GM13977 (cell line): ENCODE data around the gene F5.
A peak's percentile ranks its signal among the peaks of the same experiment; 100 is the strongest.

Source experiments
- DNase-seq: peaks from one replicate; pipeline ENCODE4 v3.0.0; 2012; ENCODE audit warnings: low spot score
- in situ Hi-C: fragments of 300-500 bp; cut with MboI; formaldehyde crosslinking; loops from one replicate; pipeline ENCODE4 v1.12.0; 2022; ENCODE audit warnings: low sequenced_read_pairs, low pct_unique_long_range_greater_than_20kb, mixed read lengths, inconsistent platforms; ENCODE audit not compliant: unreplicated experiment
- TF ChIP-seq, protein P1 (sequence below): IDR thresholded peaks from 2 replicates; pipeline ENCODE4 v1.5.1; 2012; ENCODE audit warnings: mild to moderate bottlenecking, control low read depth; ENCODE audit not compliant: insufficient read depth; ENCODE audit errors: extremely low read depth, missing control alignments

F5 gene

DNA sequence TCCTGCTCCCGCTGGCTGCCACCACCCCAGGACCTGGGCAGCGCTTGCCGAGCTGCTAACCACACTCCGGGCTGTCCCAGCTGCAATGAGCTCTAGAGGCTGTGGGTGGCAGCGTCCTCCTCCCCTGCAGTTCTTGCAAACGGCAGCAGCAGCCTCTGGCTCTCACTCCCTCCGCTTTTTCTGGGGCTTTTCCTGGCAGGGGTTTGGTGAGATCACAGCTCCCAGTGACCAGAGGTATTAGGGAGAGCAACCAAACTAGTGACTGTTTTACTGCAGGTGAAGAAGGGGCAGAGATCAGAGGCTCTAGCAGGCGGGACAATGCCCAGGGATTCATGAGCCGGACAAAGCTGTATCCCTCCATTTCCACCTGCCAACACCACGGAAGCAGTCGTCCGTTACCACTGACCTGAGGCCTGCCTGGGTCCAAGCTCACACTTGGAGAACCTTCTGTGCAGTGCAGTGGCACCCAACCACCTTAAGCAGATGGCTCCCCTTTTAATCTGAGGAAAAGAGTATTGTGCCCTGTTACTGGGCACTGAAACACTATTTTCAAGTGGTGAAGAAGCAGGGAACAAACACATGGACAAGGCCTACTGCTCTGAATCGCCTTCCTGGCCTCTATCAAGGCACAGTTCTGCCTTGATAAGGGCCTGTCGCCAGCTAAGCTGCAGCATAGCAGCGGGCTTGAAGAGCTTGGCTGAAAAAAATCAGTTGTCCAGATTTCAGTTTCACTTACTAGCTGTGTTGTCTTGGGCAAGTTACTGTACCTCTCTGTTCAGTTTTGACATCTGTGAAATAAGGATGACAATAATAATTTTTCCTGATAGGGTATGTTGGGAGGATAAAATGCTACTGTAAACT lies at the start of gene F5:
Gene F5 (minus strand): TSS at position 87 of the 861 bp plus-strand sequence. CDS start 95 bp downstream, outside the sequence.
- DNase-seq: peak; percentile 47
- in situ Hi-C loops: loop anchor here (25.0 kb wide), 1 partner anchor 226 kb away; no protein-coding TSS in a partner anchor

DNA sequence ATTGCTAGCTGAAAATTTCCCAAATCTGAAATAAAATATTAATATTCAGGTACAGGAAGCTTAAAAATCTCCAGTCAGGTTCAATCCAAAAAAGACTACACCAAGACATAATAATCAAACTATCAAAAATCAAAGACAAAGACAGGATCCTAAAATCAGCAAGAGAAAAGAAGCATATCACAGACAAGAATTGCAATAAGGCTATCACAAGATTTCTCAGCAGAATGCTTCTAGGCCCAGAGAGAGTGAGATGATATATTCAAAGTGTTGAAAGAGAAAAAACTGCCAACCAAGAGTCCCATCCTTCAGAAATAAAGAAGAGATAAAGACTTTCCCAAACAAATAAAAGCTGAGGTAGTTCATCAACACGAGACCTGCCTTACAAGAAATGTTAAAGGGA lies 48.6 kb upstream of the F5 start:
- in situ Hi-C loops: no loop called here
- TF ChIP-seq, protein P1, sequence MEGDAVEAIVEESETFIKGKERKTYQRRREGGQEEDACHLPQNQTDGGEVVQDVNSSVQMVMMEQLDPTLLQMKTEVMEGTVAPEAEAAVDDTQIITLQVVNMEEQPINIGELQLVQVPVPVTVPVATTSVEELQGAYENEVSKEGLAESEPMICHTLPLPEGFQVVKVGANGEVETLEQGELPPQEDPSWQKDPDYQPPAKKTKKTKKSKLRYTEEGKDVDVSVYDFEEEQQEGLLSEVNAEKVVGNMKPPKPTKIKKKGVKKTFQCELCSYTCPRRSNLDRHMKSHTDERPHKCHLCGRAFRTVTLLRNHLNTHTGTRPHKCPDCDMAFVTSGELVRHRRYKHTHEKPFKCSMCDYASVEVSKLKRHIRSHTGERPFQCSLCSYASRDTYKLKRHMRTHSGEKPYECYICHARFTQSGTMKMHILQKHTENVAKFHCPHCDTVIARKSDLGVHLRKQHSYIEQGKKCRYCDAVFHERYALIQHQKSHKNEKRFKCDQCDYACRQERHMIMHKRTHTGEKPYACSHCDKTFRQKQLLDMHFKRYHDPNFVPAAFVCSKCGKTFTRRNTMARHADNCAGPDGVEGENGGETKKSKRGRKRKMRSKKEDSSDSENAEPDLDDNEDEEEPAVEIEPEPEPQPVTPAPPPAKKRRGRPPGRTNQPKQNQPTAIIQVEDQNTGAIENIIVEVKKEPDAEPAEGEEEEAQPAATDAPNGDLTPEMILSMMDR: no peak
- no peak for DNase-seq

More for the DNA sequence above, at the start of gene F5:
- TF ChIP-seq, protein P1: peak; percentile 62

DNA sequence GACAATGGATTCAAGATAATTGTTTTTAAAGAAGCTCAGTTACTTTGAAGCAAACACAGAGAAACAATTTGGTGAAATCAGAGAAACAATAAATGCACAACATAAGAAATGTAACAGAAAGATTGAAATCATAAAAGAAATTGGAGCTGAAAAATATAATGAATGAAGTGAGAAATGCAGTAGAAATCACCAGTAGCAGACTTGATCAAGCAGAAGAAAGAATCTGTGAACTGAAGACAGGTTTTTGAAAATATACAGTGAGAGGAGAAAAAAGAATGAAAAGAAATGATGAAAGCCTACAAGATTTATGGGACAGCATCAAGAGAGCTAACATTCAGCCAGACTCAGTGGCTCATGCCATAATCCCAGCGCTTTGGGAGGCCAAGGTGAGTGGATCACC lies 47.9 kb upstream of the F5 start:
- in situ Hi-C loops: no loop called here
- no peak for DNase-seq
- TF ChIP-seq, protein P1: no peak

DNA sequence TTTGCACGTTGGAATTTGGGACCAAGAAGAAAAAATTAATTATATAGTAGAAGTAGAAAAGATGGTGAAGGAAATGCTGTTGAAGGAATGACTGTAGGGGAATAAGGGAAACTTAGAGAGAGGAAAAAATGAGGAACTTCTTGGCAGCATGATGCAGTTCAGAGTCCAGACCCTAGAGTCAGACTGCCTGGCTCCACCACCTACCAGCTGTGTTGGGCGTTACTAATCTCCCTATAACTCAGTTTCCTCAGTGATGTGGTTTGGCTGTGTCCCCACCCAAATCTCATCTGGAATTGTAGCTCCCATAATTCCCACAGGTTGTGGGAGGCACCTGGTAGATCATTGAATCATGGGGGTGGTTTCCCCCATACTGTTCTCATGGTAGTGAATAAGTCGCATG lies 45.0 kb upstream of the F5 start:
- no peak for DNase-seq
- in situ Hi-C loops: no loop called here
- TF ChIP-seq, protein P1: no peak

DNA sequence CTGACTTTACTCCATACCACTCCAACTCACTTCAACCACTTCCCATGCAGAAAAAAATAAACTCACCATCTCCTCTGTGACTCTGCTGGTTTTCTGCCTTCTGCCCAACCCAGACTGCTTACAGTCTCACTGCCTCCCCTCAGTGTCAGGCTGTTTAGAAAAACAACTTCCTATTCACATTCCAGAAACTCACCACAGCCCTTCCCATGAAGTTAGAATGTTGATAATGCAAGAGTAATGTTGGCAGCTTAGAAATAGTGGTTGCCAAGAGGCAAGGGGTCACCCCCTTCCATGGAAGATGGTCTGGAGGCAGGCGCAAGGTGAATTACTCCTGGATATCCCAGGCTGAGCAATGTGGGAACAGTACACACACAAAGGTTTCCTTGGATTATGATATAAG lies 43.7 kb upstream of the F5 start, which contains the start of gene SELP:
Gene SELP (minus strand): TSS at position 119 of the 400 bp plus-strand sequence. CDS start 50 bp downstream, at position 69.
- TF ChIP-seq, protein P1: no peak
- DNase-seq: no peak
- in situ Hi-C loops: no loop called here

DNA sequence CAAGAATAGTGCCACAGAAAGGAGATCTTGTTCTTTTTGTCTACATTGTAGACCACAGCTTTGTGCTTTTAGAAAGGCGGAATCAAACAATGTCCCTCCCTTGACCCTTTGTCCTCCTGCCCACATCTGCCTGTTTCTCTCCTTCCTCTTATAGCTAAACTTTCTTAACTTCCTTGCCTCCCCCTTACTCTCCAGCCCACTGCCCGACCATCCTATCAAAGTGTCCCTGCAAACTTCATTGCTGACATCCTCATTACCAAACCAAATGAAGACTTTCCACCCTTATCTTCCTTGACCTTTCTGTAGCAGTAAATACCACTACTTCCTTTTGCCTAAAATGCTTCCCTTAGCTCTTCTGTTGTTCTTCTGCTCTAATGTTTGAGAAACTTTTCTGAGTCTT lies 38.6 kb upstream of the F5 start:
- no peak for DNase-seq
- TF ChIP-seq, protein P1: no peak
- in situ Hi-C loops: no loop called here
